Activated T-helper 17 cell treated with anti-CD3 and anti-CD28 coated beads, Interleukin-2, amount 50 U/mL, for 72 hours (primary cell): ENCODE measurements around the gene CLTCL1. TPM values are rescaled to one million over a fixed set of nuclear protein-coding genes. Genes with fewer than 3 reads are reported as not detected.
"Not testable (repeated sequence)": the region's sequence is repeated elsewhere in the genome, so short reads cannot be mapped to it uniquely, and the experiment has no call there.

Source experiments
- ATAC-seq: fragments of 150-1000 bp; cut with Tn5 transposase; replicated peaks from 2 replicates; pipeline ENCODE4 v1.10.0; 2021; ENCODE audit warnings: mild to moderate bottlenecking, moderate library complexity
- H3K27ac Mint-ChIP-seq: one replicate; pipeline ENCODE4 v1.8.0; 2022; ENCODE audit warnings: mixed read lengths
- H3K27me3 Mint-ChIP-seq: one replicate; pipeline ENCODE4 v1.8.0; 2022; ENCODE audit warnings: mixed read lengths
- H3K36me3 Mint-ChIP-seq: one replicate; pipeline ENCODE4 v1.8.0; 2022; ENCODE audit warnings: low read depth, mild to moderate bottlenecking, mixed read lengths
- H3K4me1 Mint-ChIP-seq: one replicate; pipeline ENCODE4 v1.8.0; 2022; ENCODE audit warnings: mixed read lengths
- H3K4me3 Mint-ChIP-seq: one replicate; pipeline ENCODE4 v1.8.0; 2022; ENCODE audit warnings: mild to moderate bottlenecking, mixed read lengths
- H3K9me3 Mint-ChIP-seq: one replicate; pipeline ENCODE4 v1.8.0; 2022; ENCODE audit warnings: mixed read lengths
- total RNA-seq, 2 donors: library from RNA; stranded (reverse); gene quantifications; one replicate each; pipeline ENCODE4 v1.2.3, GENCODE V29; 2022

CLTCL1 gene
- total RNA-seq, 2 donors from 2014 or later = 0.86 to 2.0 TPM

DNA sequence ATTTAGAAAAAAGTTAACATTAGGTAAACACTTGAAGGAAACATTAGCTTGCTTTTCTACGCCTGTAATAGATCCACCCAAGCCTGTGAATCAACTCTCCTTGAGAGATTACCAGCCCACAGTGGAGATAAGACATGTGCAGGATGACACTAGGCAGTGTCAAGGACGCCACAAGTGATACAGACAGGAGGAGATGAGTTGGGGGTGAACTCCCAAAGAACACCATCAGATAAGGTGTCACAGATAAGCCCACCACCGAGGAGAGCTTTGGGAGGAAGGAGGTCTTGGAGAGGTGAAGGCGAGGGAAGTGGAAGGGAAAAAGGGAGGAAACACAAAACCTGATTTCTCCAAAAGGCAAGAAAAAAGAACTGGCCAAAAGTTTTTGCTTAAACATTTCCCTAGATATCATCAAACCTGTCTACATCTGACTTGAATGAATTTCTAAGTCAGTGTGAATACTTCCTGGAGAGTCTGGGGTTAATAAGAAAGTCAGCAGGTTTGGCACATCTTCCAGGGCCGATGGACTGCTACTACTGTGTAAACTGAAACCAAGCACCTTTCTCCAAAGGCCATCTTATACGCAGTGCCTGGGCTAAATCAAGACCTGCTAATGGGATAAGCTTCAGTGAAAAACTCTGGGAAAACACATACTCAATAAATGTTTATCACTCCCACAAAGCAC is 15.5 kb downstream of the CLTCL1 start:
- no peaks in the 10 kb centered on the region for H3K4me1 Mint-ChIP-seq
- no peaks in the 10 kb centered on the region for H3K36me3 Mint-ChIP-seq
- H3K27me3 Mint-ChIP-seq = no peaks in the 10 kb centered on the region
- ATAC-seq = no peak
- no peaks in the 10 kb centered on the region for H3K9me3 Mint-ChIP-seq
- H3K4me3 Mint-ChIP-seq = no peak overlapping the region
- H3K27ac Mint-ChIP-seq = no peak overlapping the region

DNA sequence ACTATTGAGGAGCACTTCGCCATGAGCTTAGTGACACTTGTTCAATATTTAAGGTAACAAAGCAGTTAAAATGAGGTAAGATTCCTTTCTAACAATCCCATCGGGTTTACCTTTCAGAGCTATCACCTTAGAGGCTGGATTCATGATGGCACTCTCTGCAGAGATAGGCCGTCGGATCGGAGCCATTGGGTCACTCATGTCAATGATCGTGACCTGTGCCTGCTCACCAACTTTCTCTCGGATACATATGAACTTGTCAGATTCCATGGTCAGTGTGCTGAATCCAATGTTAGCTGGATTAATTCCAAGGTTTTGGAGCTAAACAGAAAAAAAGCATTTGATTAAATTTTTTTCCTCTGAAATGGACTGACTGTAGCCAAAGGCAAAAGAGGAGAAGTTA is 16.0 kb downstream of the CLTCL1 start:
- H3K27ac Mint-ChIP-seq = no peak overlapping the region
- no peaks in the 10 kb centered on the region for H3K36me3 Mint-ChIP-seq
- ATAC-seq = no peak
- H3K27me3 Mint-ChIP-seq = no peaks in the 10 kb centered on the region
- H3K9me3 Mint-ChIP-seq = no peaks in the 10 kb centered on the region
- H3K4me1 Mint-ChIP-seq = no peaks in the 10 kb centered on the region
- H3K4me3 Mint-ChIP-seq = no peak overlapping the region

DNA sequence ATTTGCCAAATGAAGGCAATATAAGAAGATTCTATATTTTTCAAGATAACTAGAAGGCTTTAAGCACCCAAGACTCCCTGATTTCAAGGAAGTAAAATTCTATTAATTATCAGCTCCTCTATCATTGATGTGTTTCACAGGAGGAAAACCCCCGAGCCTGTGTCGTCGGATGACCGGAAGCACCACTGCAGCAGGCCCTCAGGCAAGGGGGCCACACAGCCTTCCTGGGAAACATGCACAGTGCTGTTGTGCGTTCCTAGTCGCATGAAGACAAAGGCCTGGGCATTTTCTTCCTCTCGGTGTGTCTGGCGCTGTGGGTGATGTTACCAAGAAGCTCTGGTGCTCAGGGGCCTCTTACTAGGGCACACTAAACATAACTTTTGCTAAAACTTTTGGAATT is 16.4 kb downstream of the CLTCL1 start:
- Mint-ChIP-seq H3K4me1 (no peaks in the 10 kb centered on the region), H3K27me3 (no peaks in the 10 kb centered on the region), H3K27ac (no peak overlapping the region)

DNA sequence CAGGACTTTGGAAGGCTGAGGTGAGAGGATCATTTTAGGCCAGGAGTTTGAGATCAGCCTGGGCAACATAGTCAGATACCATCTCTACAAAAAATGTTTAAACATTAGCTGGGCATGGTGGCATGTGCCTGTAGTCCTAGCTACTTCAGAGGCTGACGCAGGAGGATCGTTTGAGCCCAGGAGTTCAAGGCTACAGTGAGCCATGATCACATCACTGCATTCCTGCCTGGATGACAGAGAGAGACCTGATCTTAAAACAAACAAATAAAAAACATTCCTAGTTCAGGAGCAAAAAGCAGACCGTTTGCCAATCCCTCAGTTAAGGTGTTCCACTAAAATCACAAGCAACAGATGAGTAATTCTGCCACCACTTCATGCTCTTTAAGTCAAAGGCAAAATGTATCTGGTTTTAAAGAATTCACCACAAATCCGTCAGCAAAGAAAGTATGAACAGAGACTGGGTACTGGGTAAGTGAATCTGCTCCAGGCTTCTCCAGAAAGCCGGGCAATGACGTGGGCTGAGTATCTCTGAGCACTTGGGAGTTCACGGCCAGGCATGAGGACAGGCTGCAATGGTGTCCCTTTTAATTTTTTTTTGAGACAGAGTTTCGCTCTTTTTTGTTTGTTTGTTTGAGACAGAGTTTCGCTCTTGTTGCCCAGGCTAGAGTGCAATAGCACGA is 19.5 kb downstream of the CLTCL1 start:
- Mint-ChIP-seq H3K4me1 (no peaks in the 10 kb centered on the region), H3K27ac (no peak overlapping the region), H3K4me3 (no peak overlapping the region), H3K27me3 (no peaks in the 10 kb centered on the region), H3K9me3 (no peaks in the 10 kb centered on the region), H3K36me3 (no peaks in the 10 kb centered on the region)
- ATAC-seq = peak; percentile 35

More for the DNA sequence above, 16.4 kb downstream of the CLTCL1 start:
- no peaks in the 10 kb centered on the region for H3K9me3 Mint-ChIP-seq
- H3K4me3 Mint-ChIP-seq = no peak overlapping the region
- no peaks in the 10 kb centered on the region for H3K36me3 Mint-ChIP-seq
- no peak for ATAC-seq

DNA sequence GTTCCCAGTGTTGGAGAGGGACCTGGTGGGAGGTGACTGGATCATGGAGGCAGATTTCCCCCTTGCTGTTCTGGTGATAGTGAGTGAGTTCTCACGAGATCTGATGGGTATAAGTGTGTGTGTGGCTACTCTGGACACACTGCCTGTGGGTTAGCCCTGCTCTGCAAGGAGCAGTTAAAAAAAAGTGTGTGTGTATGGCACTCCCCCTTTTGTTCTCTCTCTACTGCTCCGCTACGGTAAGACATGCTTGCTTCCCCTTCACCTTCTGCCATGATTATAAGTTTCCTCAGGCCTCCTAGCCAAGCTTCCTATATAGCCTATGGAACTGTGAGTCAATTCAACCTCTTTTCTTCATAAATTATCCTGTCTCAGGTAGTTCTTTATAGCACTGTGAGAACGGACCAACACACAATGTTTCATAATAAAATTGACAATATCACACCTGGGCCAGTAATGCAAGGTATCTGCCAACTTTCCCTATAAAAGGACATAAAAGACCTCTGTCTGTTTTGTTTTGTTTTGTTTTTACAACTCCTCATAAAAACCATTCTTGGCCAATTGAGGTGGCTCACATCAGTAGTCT is 20.2 kb downstream of the CLTCL1 start:
- no peak for ATAC-seq
- H3K27me3 Mint-ChIP-seq = no peaks in the 10 kb centered on the region
- H3K9me3 Mint-ChIP-seq = peaks cover 1% of the 10 kb centered on the region
- no peaks in the 10 kb centered on the region for H3K4me1 Mint-ChIP-seq
- no peaks in the 10 kb centered on the region for H3K36me3 Mint-ChIP-seq
- no peak overlapping the region for H3K27ac Mint-ChIP-seq
- no peak overlapping the region for H3K4me3 Mint-ChIP-seq

DNA sequence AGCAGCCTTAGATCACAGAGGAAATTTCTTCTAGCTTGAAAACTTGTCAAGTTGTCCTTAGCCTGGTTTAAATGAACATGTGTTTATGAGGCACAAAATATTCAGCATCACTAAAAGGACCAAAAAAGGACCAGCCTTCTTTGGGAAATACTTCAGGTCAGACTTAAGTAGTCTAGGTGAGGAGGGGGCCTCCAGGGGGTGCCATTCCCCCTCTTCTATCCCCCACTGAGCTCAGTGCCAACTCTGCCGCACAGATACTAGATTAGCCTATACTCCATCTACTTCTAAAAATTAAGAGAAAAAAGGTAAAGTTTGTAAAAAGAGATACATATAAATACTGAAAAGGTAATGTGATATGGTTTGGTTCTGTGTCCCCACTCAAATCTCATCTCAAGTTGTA is 20.6 kb downstream of the CLTCL1 start:
- Mint-ChIP-seq H3K27me3 (no peaks in the 10 kb centered on the region), H3K36me3 (no peaks in the 10 kb centered on the region), H3K9me3 (peaks cover 6% of the 10 kb centered on the region), H3K4me3 (no peak overlapping the region), H3K4me1 (no peaks in the 10 kb centered on the region), H3K27ac (no peak overlapping the region)
- no peak for ATAC-seq

DNA sequence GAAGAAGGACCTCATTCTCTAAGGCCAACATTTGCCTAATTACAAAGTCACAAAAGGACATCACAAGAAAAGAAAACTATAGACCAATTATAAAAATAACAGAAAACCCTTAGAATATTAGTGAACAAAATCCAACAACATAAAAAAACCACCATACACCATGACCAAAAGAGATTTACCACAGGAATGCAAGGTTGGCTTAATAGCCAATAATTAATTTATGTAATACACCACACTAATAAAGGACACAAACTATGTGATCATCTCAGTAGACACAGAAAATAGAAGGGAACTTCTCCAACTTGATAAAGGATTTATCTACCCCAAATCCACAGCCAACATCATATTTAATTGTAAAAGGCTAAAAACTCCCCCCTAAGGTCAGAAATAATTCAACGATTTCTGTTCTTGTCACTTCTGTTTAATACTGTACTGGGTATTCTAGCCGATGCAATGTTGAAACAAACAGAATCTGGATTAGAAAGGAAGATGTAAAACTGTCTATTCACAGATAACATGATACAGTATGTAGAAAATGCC is 24.9 kb downstream of the CLTCL1 start:
- Mint-ChIP-seq H3K27ac (no peak overlapping the region), H3K27me3 (no peaks in the 10 kb centered on the region), H3K4me1 (no peaks in the 10 kb centered on the region), H3K36me3 (no peaks in the 10 kb centered on the region), H3K4me3 (no peak overlapping the region), H3K9me3 (peaks cover 7% of the 10 kb centered on the region)
- no peak for ATAC-seq

DNA sequence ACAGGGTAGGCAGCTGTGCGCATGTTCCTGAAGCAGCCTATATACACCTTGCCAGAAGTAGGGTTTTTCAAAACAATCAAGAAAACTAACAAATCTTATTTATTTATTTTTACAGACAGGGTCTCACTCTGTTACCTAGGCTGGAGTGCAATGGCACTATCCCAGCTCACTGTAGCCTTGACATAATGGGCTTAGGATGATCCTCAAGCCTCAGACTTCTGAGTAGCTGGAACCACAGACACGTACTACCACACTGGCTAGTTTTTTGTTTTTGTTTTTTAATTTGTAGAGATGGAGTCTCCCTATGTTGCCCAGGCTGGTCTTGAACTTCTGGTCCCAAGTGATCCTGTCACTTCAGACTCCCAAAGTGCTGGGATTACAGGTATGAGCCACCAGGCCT is 25.7 kb downstream of the CLTCL1 start:
- Mint-ChIP-seq H3K27ac (no peak overlapping the region), H3K27me3 (no peaks in the 10 kb centered on the region), H3K4me1 (no peaks in the 10 kb centered on the region), H3K36me3 (no peaks in the 10 kb centered on the region), H3K4me3 (no peak overlapping the region), H3K9me3 (peaks cover 7% of the 10 kb centered on the region)
- no peak for ATAC-seq

DNA sequence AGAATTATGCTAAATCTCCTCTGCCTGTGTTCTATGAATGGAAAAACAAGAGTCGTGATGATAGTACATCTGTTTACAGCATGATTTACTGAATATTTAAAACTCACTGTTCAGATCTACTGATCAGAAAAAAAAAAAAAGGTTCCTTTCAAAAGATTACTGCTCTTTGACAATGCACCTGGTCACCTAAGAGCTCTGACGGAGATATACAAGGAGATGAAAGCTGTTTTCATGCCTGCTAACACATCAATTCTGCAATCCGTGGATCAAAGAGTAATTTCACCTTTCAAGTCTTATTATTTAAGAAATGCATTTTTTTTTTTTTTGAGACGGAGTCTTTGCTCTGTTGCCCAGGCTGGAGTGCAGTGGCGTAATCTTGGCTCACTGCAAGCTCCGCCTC is 30.7 kb downstream of the CLTCL1 start:
- Mint-ChIP-seq H3K36me3 (no peaks in the 10 kb centered on the region), H3K27ac (no peak overlapping the region), H3K4me3 (no peak overlapping the region), H3K9me3 (peaks cover under 1% of the 10 kb centered on the region), H3K27me3 (no peaks in the 10 kb centered on the region), H3K4me1 (peaks cover 7% of the 10 kb centered on the region)
- ATAC-seq = no peak

DNA sequence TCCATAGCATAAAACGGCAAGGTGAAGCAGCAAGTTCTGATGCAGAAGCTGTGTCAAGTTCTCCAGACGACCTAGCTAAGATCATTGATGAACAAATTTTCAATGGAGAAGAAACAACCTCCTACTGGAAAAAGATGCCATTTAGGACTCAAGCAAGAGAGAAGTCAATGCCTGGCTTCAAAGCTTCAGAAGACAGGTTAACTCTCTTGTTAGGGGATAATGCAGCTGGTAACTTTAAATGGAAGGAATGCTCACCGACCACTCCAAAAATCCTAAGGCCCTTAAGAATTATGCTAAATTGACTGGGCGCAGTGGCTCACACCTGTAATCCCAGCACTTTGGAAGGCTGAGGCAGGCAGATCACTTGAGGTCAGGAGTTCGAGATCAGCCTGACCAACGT is 31.3 kb downstream of the CLTCL1 start:
- peaks cover 7% of the 10 kb centered on the region for H3K4me1 Mint-ChIP-seq
- H3K27me3 Mint-ChIP-seq = no peaks in the 10 kb centered on the region
- no peak for ATAC-seq
- H3K27ac Mint-ChIP-seq = no peak overlapping the region
- H3K9me3 Mint-ChIP-seq = no peaks in the 10 kb centered on the region
- H3K36me3 Mint-ChIP-seq = no peaks in the 10 kb centered on the region
- peak overlapping the region; percentile 41 for H3K4me3 Mint-ChIP-seq

DNA sequence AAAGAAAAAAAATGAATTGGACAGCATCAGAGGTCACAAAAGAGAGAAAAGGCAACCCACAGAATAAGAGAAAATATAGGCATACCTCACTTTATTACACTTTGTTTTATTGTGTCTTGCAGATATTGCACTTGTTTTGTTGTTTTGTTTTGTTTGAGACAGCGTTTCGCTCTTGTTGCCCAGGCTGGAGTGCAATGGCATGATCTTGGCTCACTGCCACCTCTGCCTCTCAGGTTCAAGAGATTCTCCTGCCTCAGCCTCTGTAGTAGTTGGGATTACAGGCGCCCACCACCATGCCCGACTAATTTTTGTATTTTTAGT is 32.6 kb downstream of the CLTCL1 start:
- not testable (repeated sequence) for H3K27ac Mint-ChIP-seq, ATAC-seq, H3K4me3 Mint-ChIP-seq, H3K36me3 Mint-ChIP-seq, H3K4me1 Mint-ChIP-seq, H3K27me3 Mint-ChIP-seq, H3K9me3 Mint-ChIP-seq

DNA sequence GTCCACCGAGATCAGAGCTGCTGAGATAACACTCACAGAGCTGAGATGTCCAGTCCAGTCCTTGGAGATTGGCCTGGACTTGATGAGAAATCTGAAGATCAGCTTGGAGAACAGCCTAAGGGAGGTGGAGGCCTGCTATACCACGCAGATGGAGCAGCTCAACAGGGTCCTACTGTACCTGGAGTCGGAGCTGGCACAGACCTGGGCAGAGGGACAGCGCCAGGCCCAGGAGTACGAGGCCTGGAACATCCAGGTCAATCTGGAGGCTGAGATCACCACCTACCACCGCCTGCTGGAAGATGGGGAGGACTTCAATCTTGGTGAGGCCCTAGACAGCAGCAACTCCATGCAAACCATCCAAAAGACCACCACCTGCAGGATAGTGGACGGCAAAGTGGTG is 33.1 kb downstream of the CLTCL1 start:
- H3K9me3 Mint-ChIP-seq = no peaks in the 10 kb centered on the region
- H3K27ac Mint-ChIP-seq = no peak overlapping the region
- peaks cover 7% of the 10 kb centered on the region for H3K4me1 Mint-ChIP-seq
- H3K27me3 Mint-ChIP-seq = no peaks in the 10 kb centered on the region
- no peak overlapping the region for H3K4me3 Mint-ChIP-seq
- no peaks in the 10 kb centered on the region for H3K36me3 Mint-ChIP-seq
- no peak for ATAC-seq

DNA sequence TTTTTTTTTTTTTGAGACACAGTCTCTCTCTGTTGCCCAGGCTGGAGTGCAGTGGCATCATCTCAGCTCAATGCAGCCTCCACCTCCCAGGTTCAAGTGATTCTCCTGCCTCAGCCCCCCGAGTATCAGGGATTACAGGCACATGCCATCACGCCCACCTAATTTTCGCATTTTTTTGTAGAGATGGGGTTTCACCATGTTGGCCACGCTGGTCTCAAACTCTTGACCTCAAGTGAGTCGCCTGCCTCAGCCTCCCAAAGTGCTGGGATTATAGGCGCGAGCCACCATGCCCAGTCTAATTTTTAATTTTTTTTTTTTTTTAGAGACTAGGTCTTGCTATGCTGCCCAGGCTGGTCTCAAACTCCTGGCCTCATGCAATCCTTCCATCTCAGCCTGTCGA is 35.2 kb downstream of the CLTCL1 start:
- H3K9me3 Mint-ChIP-seq, H3K4me1 Mint-ChIP-seq, H3K27ac Mint-ChIP-seq, ATAC-seq, H3K27me3 Mint-ChIP-seq, H3K36me3 Mint-ChIP-seq, H3K4me3 Mint-ChIP-seq: not testable (repeated sequence)

DNA sequence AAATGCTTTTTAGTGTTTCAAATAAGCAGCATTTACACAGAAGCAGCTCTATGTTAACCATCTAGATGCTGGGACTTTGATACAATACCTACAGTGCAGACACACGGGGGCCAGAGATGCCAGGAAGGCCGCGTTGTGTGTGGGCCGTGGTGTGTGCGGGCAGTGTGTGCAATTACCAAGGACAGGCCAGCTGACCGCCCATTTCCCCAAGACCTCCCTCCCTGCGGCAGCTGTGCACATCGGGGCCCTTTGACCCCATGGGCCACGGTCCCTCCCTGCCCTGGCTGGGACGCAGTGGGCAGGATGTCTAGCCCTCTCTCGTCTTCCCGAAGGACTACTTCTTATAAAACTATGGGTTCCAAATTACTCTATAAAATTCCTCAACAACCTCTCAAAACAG is 38.4 kb downstream of the CLTCL1 start:
- Mint-ChIP-seq H3K27me3 (peaks cover 7% of the 10 kb centered on the region), H3K4me3 (no peak overlapping the region), H3K36me3 (no peaks in the 10 kb centered on the region), H3K4me1 (no peaks in the 10 kb centered on the region), H3K27ac (no peak overlapping the region), H3K9me3 (no peaks in the 10 kb centered on the region)
- no peak for ATAC-seq

DNA sequence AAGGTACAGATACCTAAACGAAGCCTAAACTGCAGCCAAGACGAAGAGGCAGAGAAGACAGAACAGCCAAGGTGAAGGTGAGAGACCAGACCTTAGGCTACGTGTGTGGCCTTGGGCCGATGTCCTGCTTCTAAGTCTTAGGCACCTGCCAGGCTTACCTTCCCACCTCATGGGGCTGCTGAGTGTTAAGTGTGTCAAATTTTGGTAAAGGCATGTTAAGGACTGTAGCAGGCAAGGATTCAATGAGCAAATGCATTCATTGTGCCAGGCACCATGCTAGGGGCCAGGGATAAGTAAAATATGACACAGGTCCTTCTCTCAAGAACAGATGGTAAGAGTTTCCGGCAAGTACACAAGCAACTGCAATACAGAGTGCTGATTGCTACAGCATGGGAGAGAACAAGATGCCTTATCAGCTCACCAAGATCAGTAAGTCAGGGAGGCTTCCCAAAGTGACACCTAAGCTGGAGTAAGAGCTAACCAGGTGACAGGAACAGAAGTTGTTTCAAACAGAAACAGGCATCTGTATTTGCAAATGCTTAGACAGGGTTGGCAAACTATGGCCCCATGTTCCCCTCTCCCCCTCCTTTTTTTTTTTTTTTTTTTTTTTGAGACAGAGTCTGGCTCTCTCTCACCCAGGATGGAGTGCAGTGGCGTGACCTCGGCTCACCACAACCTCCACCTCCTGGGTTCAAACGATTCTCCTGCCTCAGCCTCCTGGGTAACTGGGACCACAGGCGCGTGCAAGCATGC is 46.7 kb downstream of the CLTCL1 start:
- Mint-ChIP-seq H3K27me3 (peaks cover 3% of the 10 kb centered on the region), H3K27ac (no peak overlapping the region), H3K36me3 (no peaks in the 10 kb centered on the region), H3K4me1 (no peaks in the 10 kb centered on the region), H3K4me3 (no peak overlapping the region), H3K9me3 (no peaks in the 10 kb centered on the region)
- ATAC-seq = no peak
